T-helper 1 cell treated with Interleukin-12 subunit alpha and Interleukin-12 subunit beta and Interleukin-4 antibody, amounts not matched to agents 30 μg/mL and 1 μg/mL, for 36 hours (primary cell): ENCODE data around the gene CYP4B1.

Experiments used
- H3K27ac Mint-ChIP-seq: one replicate; pipeline ENCODE4 v1.8.0; 2021; ENCODE audit warnings: mild to moderate bottlenecking, mixed read lengths
- H3K27me3 Mint-ChIP-seq: one replicate; pipeline ENCODE4 v1.8.0; 2021; ENCODE audit warnings: low read depth, mixed read lengths
- H3K36me3 Mint-ChIP-seq: one replicate; pipeline ENCODE4 v1.8.0; 2021; ENCODE audit warnings: low read depth, mixed read lengths
- H3K4me1 Mint-ChIP-seq: one replicate; pipeline ENCODE4 v1.8.0; 2021; ENCODE audit warnings: low read depth, mixed read lengths
- H3K4me3 Mint-ChIP-seq: one replicate; pipeline ENCODE4 v1.8.0; 2021; ENCODE audit warnings: mild to moderate bottlenecking, moderate library complexity, mixed read lengths
- H3K9me3 Mint-ChIP-seq: one replicate; pipeline ENCODE4 v1.8.0; 2021; ENCODE audit warnings: mixed read lengths

The CYP4B1 gene

DNA sequence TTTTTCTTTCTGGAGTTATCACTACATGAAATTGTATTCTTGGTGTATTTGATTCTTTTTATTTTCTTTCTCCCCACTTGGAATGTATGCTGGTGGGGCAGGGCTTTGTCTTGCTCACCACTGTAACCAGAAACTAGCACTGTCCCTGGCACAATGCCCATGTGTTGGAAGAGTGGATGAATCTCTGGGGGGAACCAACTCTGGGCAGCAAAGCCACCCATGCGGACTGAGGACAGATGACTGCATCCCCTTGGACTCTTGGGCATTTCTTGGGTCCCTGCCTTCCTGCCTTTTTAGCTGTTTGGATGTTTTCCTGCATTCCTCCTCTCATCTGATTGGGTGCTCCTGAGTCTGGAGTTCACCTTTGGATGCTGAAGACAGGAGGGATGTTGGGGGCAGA is 6.1 kb downstream of the CYP4B1 start:
- H3K9me3 Mint-ChIP-seq: peaks cover 3% of the 10 kb centered on the region
- H3K4me3 Mint-ChIP-seq: no peak overlapping the region
- no peak overlapping the region for H3K27ac Mint-ChIP-seq
- no peaks in the 10 kb centered on the region for H3K36me3 Mint-ChIP-seq
- H3K27me3 Mint-ChIP-seq: peaks cover 6% of the 10 kb centered on the region
- no peaks in the 10 kb centered on the region for H3K4me1 Mint-ChIP-seq

DNA sequence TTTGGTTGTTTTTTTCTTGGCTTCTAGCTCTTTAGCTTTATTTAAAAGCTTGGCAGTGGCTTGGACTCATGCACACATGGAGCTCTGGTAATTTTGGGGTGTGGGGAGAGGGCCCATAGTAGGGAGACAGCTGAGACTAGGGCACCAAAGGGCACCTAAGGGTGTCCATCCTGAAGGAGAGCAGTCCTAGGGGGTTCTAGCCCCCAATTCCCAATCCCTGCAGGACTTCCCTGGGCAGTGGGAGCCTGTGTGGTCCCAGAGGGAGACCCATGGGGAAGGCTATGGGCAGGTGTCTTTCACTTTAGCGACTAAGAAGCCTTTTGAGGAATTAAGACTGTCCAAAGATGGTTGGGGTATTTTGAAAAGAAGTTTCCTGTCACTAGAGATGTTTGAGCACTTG is 6.9 kb downstream of the CYP4B1 start:
- H3K27me3 Mint-ChIP-seq: peaks cover 6% of the 10 kb centered on the region
- no peaks in the 10 kb centered on the region for H3K4me1 Mint-ChIP-seq
- no peak overlapping the region for H3K4me3 Mint-ChIP-seq
- H3K36me3 Mint-ChIP-seq: no peaks in the 10 kb centered on the region
- H3K27ac Mint-ChIP-seq: no peak overlapping the region
- peaks cover 3% of the 10 kb centered on the region for H3K9me3 Mint-ChIP-seq

DNA sequence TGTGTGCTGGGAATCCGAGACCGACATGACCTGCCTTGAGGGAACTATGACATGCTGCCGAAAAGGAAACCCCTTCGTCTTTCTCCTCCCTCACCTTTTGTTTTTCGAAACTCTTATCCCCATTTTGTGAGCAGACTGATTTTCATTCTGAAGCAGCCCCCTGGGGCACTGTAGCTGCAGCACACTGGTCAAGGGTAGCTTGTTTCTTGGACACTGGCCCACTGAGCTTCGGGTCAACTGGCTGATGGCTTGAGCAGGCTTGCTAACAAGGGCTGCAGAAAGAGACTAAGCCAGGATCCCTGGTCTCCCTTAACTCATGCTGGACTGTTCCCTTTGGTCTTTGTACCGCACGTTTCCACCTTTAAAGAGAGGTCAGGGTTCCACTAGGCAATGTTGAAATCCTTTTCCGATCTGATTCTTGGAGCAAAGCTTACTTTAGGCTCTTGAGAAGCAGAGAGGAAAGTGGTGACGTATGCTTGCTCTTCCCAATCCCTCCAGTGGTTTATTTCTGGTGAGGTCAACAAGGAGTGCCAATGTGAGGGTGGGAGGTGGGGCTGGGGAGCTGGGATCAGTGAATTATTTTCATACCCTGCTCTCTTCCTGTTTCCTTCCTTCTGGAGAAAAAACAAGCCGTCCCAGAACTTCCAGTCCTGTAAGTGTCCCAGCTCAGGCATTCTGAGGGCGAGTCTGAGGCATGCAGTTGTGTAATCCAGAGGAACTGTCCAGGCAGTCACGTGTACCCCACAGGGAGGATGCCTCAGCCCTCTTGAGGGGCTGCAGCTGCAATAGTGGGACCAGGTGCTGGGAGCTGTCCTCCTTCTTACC is 7.6 kb downstream of the CYP4B1 start:
- H3K4me1 Mint-ChIP-seq: no peaks in the 10 kb centered on the region
- H3K4me3 Mint-ChIP-seq: no peak overlapping the region
- peaks cover 3% of the 10 kb centered on the region for H3K9me3 Mint-ChIP-seq
- H3K27me3 Mint-ChIP-seq: peaks cover 6% of the 10 kb centered on the region
- H3K36me3 Mint-ChIP-seq: no peaks in the 10 kb centered on the region
- H3K27ac Mint-ChIP-seq: no peak overlapping the region

DNA sequence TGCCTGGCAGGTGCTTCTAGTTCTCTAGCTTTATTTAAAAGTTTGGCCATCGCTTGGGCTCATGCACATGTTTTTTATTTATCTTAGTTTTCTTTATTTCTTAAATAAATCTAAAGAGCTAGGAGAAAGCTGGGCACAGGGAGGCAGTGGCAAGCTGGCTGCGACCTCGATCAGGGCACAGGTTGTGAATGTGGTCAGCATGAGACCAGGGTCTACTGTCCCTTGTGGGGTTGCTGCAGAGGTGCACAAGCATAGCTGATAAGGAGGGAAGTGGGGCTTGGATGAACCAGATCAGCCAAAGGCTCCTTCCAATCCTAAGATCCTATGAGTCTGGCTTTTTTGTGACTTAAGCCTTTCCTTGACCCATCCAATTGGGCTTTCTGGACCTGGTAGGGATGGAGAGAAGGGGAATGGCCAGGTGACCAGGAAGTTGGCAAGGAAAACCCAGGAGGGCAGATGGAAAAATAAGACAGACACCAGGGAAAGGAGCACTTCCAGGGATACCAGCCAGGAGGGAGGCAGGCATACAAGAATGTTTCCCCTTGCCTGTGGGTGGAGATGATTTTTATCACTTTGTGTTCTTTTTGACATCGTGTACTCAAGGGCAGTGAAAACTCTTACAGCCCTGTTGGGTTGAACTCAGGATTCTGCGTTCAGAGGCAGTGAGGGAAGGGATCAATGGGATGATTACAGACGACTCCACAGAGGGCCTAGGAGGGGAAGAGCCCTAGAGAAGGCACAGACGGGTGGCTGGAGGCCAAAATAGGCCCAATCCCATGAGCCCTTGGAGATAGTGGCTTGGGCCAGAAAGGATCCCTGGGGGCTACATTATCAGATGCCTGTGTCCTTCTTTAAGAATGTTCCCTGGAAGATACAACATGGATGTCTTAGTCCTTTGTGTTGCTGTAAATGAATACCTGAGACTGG is 8.5 kb downstream of the CYP4B1 start:
- Mint-ChIP-seq H3K27me3 (peaks cover 6% of the 10 kb centered on the region), H3K27ac (no peak overlapping the region)

DNA sequence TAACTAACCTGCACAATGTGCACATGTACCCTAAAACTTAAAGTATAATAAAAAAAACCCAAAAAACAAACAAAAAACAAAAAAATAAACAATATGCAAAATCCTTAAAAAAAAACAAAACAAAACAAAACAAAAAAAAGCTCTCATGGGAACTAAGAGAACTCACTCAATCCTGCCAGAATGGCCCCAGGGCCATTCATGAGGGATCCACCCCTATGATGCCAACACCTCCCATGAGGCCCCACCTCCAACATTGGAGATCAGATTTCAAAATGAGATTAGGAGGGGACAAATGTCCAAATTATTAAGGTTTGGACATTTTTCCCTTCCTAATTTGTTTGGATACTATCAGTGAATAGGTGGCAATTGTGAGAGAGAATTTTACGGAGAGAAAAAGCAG is 10.2 kb downstream of the CYP4B1 start:
- Mint-ChIP-seq H3K27ac (no peak overlapping the region), H3K4me3 (no peak overlapping the region), H3K4me1 (no peaks in the 10 kb centered on the region), H3K36me3 (no peaks in the 10 kb centered on the region), H3K9me3 (peaks cover 3% of the 10 kb centered on the region), H3K27me3 (peaks cover 6% of the 10 kb centered on the region)

More for the DNA sequence above, 8.5 kb downstream of the CYP4B1 start:
- Mint-ChIP-seq H3K4me3 (no peak overlapping the region), H3K36me3 (no peaks in the 10 kb centered on the region), H3K9me3 (peaks cover 3% of the 10 kb centered on the region), H3K4me1 (no peaks in the 10 kb centered on the region)

DNA sequence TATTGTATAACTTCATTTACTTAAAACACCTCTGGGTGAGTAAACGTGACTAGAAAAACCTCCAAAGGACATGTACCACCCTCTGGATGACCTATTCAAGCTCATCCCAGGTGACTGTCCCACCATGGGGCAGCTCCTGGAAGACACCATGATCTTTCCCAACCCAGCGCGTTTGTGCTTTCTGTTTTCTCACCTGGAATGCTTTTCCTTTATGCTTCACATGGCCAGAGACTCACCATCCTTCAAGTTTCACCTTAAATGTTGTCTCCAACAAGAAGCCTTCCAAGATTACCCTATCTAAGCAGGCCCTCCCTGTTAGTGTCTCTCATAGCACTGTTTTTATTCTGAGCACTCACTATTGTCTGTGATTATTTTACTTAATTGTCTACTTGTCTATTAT is 11.1 kb downstream of the CYP4B1 start:
- Mint-ChIP-seq H3K4me1 (no peaks in the 10 kb centered on the region), H3K4me3 (no peak overlapping the region), H3K27me3 (peaks cover 6% of the 10 kb centered on the region), H3K9me3 (peaks cover 3% of the 10 kb centered on the region), H3K27ac (no peak overlapping the region), H3K36me3 (no peaks in the 10 kb centered on the region)

DNA sequence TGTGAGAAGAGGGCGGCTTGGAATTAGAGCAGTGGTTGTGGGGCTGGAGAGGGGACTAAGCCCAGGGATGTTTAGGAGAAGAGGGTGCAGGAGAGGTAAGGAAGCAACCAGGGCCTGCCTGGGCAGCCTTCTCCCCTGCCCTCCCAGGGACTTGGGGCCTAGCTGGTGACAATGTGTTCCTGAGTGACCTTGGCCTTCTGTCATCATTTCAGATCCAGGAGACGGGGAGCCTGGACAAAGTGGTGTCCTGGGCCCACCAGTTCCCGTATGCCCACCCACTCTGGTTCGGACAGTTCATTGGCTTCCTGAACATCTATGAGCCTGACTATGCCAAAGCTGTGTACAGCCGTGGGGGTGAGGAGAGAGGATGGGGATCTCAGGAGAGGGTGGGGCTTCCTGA is 11.8 kb downstream of the CYP4B1 start:
- H3K36me3 Mint-ChIP-seq: no peaks in the 10 kb centered on the region
- H3K4me3 Mint-ChIP-seq: no peak overlapping the region
- peaks cover 3% of the 10 kb centered on the region for H3K9me3 Mint-ChIP-seq

DNA sequence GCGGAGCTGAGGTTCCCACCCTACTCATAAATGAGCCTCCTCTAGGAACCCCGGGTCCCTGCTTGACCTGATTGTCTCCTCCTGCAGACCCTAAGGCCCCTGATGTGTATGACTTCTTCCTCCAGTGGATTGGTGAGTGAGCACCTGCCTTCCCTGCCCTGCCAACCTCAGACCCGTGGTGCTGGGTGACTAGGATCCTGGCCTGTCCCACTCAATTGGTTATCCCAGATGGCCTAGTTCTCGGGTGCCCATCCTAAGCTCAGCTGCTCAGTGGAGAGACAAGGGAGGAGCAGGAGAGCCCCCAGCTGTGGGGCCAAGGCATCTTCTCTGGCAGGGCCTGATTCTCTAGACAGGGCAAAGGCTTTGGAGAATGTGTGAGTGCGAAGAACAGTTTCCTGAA is 12.2 kb downstream of the CYP4B1 start:
- H3K4me1 Mint-ChIP-seq: no peaks in the 10 kb centered on the region
- H3K27ac Mint-ChIP-seq: no peak overlapping the region
- H3K9me3 Mint-ChIP-seq: peaks cover 3% of the 10 kb centered on the region
- no peak overlapping the region for H3K4me3 Mint-ChIP-seq
- H3K36me3 Mint-ChIP-seq: no peaks in the 10 kb centered on the region
- no peaks in the 10 kb centered on the region for H3K27me3 Mint-ChIP-seq

More for the DNA sequence above, 11.8 kb downstream of the CYP4B1 start:
- Mint-ChIP-seq H3K27me3 (peaks cover 2% of the 10 kb centered on the region), H3K4me1 (no peaks in the 10 kb centered on the region), H3K27ac (no peak overlapping the region)

DNA sequence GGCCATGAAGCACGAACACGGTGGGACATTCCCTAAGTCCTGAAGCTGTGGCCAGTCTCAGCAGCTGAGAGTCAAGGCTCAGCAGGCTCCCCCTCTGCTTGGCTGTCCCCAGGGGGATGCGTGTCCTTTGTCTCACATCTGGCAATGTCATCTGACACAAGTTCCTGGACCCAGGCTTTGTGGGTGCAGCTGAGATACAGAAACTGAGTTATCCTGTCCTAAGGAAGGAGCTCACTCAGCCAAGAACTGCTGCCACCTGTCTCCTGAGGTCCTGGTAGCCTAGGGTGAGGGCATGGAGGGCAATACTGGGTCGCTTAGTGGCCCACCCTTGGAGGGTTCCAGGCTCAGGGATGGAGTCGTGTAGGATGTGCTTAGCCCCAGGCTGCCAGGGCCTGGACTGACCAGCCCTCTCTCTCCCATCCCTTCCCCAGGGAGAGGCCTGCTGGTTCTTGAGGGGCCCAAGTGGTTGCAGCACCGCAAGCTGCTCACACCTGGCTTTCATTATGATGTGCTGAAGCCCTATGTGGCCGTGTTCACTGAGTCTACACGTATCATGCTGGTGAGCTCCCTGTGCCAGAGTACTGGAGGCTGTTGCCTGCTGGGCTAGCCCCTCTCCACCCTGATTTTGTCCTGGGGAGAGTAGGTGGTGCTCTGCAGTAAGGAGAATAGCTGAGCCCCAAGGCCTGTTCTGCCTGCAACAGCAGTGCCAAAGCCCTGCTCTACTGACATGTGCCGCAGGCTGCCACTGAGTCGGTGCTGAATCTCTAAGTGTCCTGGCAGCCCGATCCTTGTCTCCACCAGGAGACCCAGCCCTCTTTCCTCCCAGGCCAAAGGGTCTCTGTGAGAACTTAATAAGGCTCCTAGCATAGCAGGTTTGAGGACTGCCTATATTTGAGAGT is 13.5 kb downstream of the CYP4B1 start:
- Mint-ChIP-seq H3K4me1 (no peaks in the 10 kb centered on the region), H3K4me3 (no peak overlapping the region), H3K36me3 (no peaks in the 10 kb centered on the region), H3K27me3 (no peaks in the 10 kb centered on the region), H3K27ac (no peak overlapping the region), H3K9me3 (peaks cover 3% of the 10 kb centered on the region)

DNA sequence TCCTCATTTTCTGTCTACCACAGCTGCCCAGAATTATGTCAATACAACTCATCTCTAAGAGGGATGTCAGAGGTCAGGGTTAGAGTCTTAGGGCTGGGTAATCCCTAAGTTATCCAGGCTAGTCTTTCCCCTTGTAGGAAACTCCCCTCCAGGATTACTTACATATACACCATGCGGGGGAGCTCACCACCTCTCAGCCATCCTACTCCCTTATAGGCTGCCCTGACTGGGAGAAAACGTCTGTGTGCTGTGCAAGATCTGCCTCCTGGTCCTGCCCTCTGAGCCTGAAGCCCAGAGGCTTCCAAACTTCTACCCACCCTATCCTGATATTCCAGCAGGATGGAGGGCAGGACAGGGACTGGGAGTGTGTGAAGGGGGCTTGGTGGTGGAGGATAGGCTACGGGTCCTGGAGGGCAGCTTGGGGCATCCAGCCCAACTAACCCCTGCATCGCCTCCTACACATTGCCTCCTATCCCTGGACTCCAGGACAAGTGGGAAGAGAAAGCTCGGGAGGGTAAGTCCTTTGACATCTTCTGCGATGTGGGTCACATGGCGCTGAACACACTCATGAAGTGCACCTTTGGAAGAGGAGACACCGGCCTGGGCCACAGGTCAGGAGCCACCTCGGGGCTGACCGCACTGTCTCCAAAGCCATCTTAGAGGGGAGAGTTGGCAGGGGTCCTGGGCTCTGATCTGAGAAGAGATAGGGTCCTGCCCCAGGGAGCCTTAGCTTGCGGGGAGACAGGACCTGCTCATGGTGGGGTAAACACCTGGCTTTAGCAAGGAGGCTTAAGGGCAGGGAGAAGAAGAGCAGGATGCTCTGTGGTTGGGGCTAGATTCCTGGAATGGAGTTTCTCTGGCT is 14.4 kb downstream of the CYP4B1 start:
- Mint-ChIP-seq H3K4me1 (no peaks in the 10 kb centered on the region), H3K4me3 (no peak overlapping the region), H3K9me3 (no peaks in the 10 kb centered on the region), H3K36me3 (no peaks in the 10 kb centered on the region), H3K27me3 (no peaks in the 10 kb centered on the region), H3K27ac (no peak overlapping the region)

DNA sequence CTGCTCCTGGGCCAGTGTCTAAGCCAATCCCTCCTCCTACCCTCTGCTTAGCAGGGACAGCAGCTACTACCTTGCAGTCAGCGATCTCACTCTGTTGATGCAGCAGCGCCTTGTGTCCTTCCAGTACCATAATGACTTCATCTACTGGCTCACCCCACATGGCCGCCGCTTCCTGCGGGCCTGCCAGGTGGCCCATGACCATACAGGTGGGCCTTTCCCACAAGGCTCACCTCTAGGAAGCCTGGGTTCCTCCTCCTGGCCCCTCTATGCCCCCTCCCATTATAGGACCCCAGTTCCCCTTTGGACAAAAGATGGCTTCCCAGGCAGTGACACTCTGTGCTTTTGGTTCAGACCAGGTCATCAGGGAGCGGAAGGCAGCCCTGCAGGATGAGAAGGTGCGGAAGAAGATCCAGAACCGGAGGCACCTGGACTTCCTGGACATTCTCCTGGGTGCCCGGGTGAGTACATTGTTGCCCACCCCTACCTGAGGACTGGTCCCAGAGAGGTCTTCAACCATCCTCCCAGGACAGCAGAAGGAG is 15.1 kb downstream of the CYP4B1 start:
- Mint-ChIP-seq H3K27me3 (no peaks in the 10 kb centered on the region), H3K9me3 (no peaks in the 10 kb centered on the region), H3K4me3 (no peak overlapping the region), H3K36me3 (no peaks in the 10 kb centered on the region), H3K4me1 (no peaks in the 10 kb centered on the region), H3K27ac (no peak overlapping the region)

DNA sequence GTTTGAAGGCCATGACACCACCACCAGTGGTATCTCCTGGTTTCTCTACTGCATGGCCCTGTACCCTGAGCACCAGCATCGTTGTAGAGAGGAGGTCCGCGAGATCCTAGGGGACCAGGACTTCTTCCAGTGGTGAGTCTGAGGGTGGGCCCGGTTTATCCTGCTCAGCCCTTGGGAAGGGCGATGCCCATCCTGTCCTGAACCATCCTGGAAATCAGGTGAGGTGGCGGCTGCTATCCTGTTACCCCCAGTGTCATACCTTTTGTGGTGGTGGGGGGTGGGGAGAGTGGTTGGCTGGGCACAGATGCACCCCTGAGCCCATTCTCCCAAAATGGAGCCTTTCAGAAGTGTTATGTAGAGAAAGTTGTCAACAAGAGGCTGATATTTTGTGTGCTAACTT is 16.3 kb downstream of the CYP4B1 start:
- H3K27me3 Mint-ChIP-seq: no peaks in the 10 kb centered on the region
- no peak overlapping the region for H3K4me3 Mint-ChIP-seq
- no peaks in the 10 kb centered on the region for H3K9me3 Mint-ChIP-seq
- no peaks in the 10 kb centered on the region for H3K36me3 Mint-ChIP-seq
- no peak overlapping the region for H3K27ac Mint-ChIP-seq
- no peaks in the 10 kb centered on the region for H3K4me1 Mint-ChIP-seq

DNA sequence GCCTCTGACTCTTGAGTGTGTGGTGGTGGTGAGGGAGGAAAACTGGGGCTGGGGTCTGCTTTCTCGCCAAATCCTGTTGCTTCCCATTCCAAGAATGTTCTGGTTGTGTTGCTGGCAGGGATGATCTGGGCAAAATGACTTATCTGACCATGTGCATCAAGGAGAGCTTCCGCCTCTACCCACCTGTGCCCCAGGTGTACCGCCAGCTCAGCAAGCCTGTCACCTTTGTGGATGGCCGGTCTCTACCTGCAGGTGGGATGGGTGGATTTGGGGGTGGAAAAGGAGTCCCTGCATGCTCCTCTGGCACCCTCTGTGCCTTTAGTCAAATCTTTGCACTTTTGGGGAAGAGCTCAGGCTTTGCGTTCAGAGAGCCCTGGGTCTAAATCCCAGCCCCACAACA is 18.1 kb downstream of the CYP4B1 start:
- H3K27ac Mint-ChIP-seq: no peak overlapping the region
- no peaks in the 10 kb centered on the region for H3K36me3 Mint-ChIP-seq
- no peaks in the 10 kb centered on the region for H3K27me3 Mint-ChIP-seq
- H3K9me3 Mint-ChIP-seq: no peaks in the 10 kb centered on the region
- no peaks in the 10 kb centered on the region for H3K4me1 Mint-ChIP-seq
- no peak overlapping the region for H3K4me3 Mint-ChIP-seq
